ENCODE data around the gene FBLIM1. TPM values are rescaled to one million over a fixed set of nuclear protein-coding genes. Genes with fewer than 3 reads are reported as not detected.

FBLIM1 gene
- total RNA-seq, 1 donor from 2014 or later, result not detected

DNA sequence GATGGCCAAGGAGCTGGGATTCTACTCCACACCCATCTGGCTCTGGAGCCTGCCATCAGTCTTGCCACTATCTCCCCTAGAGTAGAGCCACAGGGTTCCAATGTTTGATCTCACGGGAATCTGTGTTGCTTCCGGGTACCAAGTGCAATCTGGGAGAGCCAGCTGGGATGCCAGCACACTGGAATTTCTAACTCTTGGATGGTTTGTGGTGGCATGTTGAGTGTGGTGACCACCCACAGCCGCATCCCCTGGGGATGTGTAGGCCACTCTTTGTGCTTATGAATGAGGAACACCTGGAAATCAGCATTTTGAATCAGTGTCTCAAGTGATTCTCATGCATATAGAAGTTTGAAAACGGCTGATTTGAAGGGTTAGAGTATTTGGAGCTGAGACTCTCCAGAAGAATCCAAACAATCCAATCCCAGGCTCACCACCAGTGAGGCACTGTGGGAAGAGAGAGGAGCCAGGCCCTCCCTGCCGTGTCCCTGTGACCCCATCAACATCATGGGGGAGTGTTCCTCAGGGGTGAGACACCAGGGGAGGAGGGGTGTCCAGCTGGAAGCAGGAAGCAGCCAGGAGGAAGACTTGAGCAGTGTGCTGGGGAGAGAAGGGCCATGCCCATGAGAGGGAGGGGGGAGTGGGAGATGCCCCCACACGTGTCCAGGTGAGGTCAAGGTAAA is 13.4 kb downstream of the FBLIM1 start:
- intact Hi-C loops (cut with micrococcal nuclease), result no loop called here
- H3K27me3 Mint-ChIP-seq (ENCODE audit: low read depth), result peaks cover 3% of the 10 kb centered on the region
- no peaks in the 10 kb centered on the region for H3K4me1 Mint-ChIP-seq (ENCODE audit: low read depth)
- no peak for DNase-seq (ENCODE audit: low spot score)
- H3K27ac Mint-ChIP-seq, result no peak overlapping the region
- H3K9me3 Mint-ChIP-seq, result no peaks in the 10 kb centered on the region
- no peaks in the 10 kb centered on the region for H3K36me3 Mint-ChIP-seq (ENCODE audit: low read depth)
- H3K4me3 Mint-ChIP-seq (ENCODE audit: low read depth), result no peak overlapping the region

DNA sequence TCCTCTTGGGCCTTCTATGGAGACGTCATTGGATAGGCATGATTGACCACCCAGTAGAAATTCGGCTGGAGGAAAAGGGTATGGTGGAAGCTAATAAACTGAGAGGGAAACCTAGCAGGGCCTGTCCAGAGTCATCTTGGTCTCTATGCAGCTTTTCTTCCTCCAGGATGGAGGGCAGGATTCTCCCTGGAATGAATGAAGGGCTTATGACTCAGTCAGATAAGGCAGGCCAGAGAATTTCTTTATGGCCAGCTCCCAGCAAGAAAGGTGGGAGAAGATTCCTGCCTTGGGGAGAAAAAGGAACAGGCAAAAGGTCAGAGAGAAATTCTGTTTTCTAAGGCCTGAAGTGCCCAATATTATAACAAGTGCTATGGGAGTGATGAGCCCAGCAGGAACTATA is 17.1 kb downstream of the FBLIM1 start:
- Mint-ChIP-seq H3K27ac (no peak overlapping the region), H3K27me3 (ENCODE audit: low read depth) (peaks cover 4% of the 10 kb centered on the region), H3K4me1 (ENCODE audit: low read depth) (no peaks in the 10 kb centered on the region), H3K4me3 (ENCODE audit: low read depth) (no peak overlapping the region), H3K9me3 (no peaks in the 10 kb centered on the region), H3K36me3 (ENCODE audit: low read depth) (no peaks in the 10 kb centered on the region)
- intact Hi-C loops (cut with micrococcal nuclease), result no loop called here
- DNase-seq (ENCODE audit: low spot score), result no peak

DNA sequence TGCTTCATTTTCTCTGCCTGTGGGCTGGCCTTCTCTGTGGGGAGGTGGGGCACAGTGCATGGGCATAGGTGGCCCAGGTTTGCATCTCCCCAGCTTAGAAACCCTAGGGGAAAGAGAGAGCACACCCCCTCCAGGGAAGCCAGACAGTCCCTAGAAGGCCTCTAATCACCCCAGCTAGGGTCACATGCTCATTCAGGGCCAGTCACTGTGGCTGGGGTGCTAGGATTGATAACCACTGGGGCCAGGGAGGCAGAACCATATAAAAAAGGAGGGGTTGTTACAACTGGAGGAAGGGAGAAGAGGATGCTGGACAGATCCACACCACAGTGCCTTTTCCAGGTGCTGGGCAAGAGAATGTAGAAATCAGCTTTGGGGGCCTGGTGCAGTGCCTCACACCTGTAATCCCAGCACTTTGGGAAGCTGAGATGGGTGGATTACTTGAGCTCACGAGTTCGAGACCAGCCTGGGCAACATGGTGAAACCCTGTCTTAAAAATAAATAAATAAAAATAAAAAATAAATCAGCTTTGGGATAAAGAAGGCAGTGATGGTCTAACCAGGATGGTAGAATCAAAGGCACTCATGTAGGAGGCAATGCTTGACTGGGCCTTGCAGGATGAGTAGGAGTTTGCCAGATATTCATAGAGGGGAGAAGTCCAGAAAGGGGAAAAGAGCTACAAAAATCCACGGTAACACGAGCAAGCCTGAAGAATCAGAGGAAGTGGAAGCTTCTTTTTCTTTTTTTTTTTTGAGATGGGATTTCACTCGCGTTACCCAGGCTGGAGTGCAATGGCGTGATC is 19.5 kb downstream of the FBLIM1 start:
- Mint-ChIP-seq H3K4me3 (ENCODE audit: low read depth) (no peak overlapping the region), H3K27ac (no peak overlapping the region), H3K4me1 (ENCODE audit: low read depth) (no peaks in the 10 kb centered on the region)

DNA sequence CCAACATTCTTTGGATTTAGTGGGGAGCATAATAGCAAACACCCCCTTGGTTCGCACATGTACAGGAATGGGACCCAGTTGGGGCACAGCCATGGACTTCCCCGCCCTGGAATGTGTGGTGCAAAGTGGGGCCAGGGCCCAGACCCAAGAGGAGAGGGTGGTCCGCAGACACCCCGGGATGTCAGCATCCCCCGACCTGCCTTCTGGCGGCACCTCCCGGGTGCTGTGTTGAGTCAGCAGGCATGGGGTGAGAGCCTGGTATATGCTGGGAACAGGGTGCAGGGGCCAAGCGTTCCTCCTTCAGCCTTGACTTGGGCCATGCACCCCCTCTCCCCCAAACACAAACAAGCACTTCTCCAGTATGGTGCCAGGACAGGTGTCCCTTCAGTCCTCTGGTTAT is 27.1 kb downstream of the FBLIM1 start:
- H3K27me3 Mint-ChIP-seq (ENCODE audit: low read depth), result peaks cover 2% of the 10 kb centered on the region
- H3K9me3 Mint-ChIP-seq, result no peaks in the 10 kb centered on the region
- no peaks in the 10 kb centered on the region for H3K36me3 Mint-ChIP-seq (ENCODE audit: low read depth)

More for the DNA sequence above, 19.5 kb downstream of the FBLIM1 start:
- intact Hi-C loops (cut with micrococcal nuclease), result no loop called here
- no peaks in the 10 kb centered on the region for H3K36me3 Mint-ChIP-seq (ENCODE audit: low read depth)
- DNase-seq (ENCODE audit: low spot score), result no peak
- peaks cover 2% of the 10 kb centered on the region for H3K27me3 Mint-ChIP-seq (ENCODE audit: low read depth)
- no peaks in the 10 kb centered on the region for H3K9me3 Mint-ChIP-seq

GRCh38 chr1:15786581-15786980 is 28.0 kb downstream of the FBLIM1 start:
- intact Hi-C loops (cut with micrococcal nuclease), result no loop called here
- Mint-ChIP-seq H3K4me1 (ENCODE audit: low read depth) (no peaks in the 10 kb centered on the region), H3K9me3 (no peaks in the 10 kb centered on the region), H3K27me3 (ENCODE audit: low read depth) (peaks cover 4% of the 10 kb centered on the region), H3K4me3 (ENCODE audit: low read depth) (no peak overlapping the region), H3K27ac (no peak overlapping the region), H3K36me3 (ENCODE audit: low read depth) (no peaks in the 10 kb centered on the region)
- DNase-seq (ENCODE audit: low spot score), result no peak

More for the DNA sequence above, 27.1 kb downstream of the FBLIM1 start:
- Mint-ChIP-seq H3K4me3 (ENCODE audit: low read depth) (no peak overlapping the region), H3K27ac (no peak overlapping the region), H3K4me1 (ENCODE audit: low read depth) (no peaks in the 10 kb centered on the region)
- intact Hi-C loops (cut with micrococcal nuclease), result no loop called here
- no peak for DNase-seq (ENCODE audit: low spot score)

- Mint-ChIP-seq H3K36me3 (ENCODE audit: low read depth) (no peaks in the 10 kb centered on the region), H3K27ac (no peak overlapping the region), H3K27me3 (ENCODE audit: low read depth) (peaks cover 4% of the 10 kb centered on the region), H3K4me3 (ENCODE audit: low read depth) (no peak overlapping the region), H3K9me3 (no peaks in the 10 kb centered on the region), H3K4me1 (ENCODE audit: low read depth) (peaks cover 5% of the 10 kb centered on the region)
- intact Hi-C loops (cut with micrococcal nuclease), result no loop called here
- DNase-seq (ENCODE audit: low spot score), result no peak
Observed at GRCh38 chr1:15788624-15789301, 30.2 kb downstream of the FBLIM1 start.

DNA sequence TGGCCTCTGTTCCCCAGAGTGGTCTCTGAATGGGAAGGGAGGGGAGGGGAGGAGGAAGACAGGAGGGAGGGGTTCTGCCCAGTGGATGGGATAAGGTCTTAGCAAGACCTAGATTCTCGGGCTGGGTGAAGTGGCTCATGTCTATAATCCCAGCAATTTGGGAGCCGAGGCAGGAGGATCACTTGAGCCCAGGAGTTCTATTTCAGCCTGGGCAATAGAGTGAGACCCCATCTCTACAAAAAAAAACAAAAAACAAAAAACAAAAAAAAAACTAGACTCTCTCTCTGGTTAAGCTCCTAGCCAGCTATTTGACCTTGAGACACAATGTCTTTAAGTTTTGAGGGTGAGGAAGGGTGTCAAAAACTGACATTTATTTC is 37.5 kb downstream of the FBLIM1 start:
- Mint-ChIP-seq H3K4me1 (ENCODE audit: low read depth) (peaks cover 14% of the 10 kb centered on the region), H3K27ac (no peak overlapping the region), H3K27me3 (ENCODE audit: low read depth) (no peaks in the 10 kb centered on the region), H3K9me3 (no peaks in the 10 kb centered on the region), H3K36me3 (ENCODE audit: low read depth) (no peaks in the 10 kb centered on the region), H3K4me3 (ENCODE audit: low read depth) (no peak overlapping the region)
- intact Hi-C loops (cut with micrococcal nuclease), result no loop called here
- DNase-seq (ENCODE audit: low spot score), result no peak

DNA sequence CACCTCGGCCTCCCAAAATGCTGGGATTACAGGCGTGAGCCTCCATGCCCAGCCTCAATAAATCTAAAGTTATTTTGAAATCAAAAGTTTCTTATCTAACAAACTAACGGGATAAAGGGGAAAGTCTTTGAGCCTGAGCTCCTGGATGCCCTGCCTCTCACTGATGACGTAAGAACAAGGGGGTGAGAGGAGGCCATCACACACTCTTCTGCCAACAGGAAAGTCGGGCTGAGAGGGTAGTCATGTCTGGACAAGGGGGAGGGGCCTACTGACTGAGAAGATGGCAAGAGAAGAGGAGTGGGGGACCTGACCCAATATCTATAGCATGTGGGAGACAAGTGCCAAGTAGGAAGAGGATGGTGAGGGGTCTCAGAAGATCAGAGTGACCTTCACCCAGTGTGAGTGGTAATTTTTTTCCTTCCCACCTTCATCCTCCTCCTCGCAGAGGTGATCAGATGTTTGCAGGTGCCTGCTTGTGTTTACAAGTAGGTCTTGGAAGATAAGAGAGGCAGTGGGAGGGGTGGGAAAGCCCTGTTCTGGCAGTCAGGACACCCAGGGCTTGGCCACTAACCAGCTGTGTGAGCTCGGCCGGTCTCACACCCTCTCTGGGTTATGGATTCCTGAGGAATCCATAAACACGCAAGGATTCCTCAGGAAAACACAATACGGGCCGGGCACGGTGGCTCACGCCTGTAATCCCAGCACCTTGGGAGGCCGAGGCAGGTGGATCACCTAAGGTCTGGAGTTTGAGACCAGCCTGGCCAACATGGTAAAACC is 39.2 kb downstream of the FBLIM1 start:
- Mint-ChIP-seq H3K36me3 (ENCODE audit: low read depth) (no peaks in the 10 kb centered on the region), H3K27ac (no peak overlapping the region), H3K4me3 (ENCODE audit: low read depth) (no peak overlapping the region), H3K9me3 (no peaks in the 10 kb centered on the region), H3K27me3 (ENCODE audit: low read depth) (peaks cover 3% of the 10 kb centered on the region), H3K4me1 (ENCODE audit: low read depth) (peaks cover 12% of the 10 kb centered on the region)
- intact Hi-C loops (cut with micrococcal nuclease), result no loop called here
- no peak for DNase-seq (ENCODE audit: low spot score)

DNA sequence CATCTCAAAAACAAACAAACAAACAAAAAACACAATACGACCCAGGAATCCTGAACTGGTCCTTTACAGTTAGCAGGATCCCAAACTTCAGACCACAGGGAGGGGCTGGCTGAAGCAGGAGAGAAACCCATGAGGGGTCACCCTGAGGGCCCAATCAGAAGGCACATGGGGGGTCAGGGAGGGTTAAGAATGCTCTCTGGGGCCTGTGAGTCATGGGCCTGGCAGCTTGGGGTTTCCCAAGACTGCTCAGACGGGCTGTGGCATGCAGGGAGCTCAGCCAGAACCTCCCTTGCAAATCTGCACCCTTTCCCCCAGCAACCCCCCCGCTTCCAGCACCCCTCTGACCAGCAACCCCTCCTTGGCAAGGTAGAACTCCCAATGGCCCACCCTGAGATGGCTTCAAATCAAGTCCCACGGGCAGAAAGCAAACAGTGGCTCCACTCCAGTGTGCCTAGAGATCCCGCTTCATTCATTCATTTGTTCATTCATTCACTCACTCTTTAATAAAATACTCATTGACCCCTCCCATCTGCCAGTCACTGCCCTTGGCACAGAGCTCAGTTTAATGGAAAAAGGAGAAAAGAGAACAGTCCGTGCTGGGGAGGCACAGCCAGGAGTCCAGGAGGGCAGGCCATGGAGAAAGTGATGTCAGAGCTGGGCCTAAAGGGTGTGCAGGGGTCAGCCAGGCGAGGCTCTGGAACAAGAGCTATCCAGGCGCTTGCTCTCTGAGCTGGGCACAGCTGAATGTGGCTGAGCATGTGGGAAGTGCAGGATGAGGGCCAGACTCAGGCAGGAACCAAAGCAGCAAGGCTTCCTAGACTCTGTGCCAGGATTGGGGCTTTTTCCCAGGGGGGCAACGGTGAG is 40.6 kb downstream of the FBLIM1 start:
- intact Hi-C loops (cut with micrococcal nuclease), result no loop called here
- H3K27me3 Mint-ChIP-seq (ENCODE audit: low read depth), result peaks cover 5% of the 10 kb centered on the region
- H3K4me3 Mint-ChIP-seq (ENCODE audit: low read depth), result no peak overlapping the region
- no peaks in the 10 kb centered on the region for H3K9me3 Mint-ChIP-seq
- no peak overlapping the region for H3K27ac Mint-ChIP-seq
- no peak for DNase-seq (ENCODE audit: low spot score)
- H3K36me3 Mint-ChIP-seq (ENCODE audit: low read depth), result no peaks in the 10 kb centered on the region
- peaks cover 9% of the 10 kb centered on the region for H3K4me1 Mint-ChIP-seq (ENCODE audit: low read depth)

- H3K27me3 Mint-ChIP-seq (ENCODE audit: low read depth), result peaks cover 5% of the 10 kb centered on the region
- intact Hi-C loops (cut with micrococcal nuclease), result no loop called here
- H3K4me1 Mint-ChIP-seq (ENCODE audit: low read depth), result peaks cover 7% of the 10 kb centered on the region
- H3K9me3 Mint-ChIP-seq, result no peaks in the 10 kb centered on the region
- no peak overlapping the region for H3K4me3 Mint-ChIP-seq (ENCODE audit: low read depth)
- H3K27ac Mint-ChIP-seq, result no peak overlapping the region
- DNase-seq (ENCODE audit: low spot score), result no peak
- H3K36me3 Mint-ChIP-seq (ENCODE audit: low read depth), result no peaks in the 10 kb centered on the region
Observed at GRCh38 chr1:15799928-15800835, 41.6 kb downstream of the FBLIM1 start.

GRCh38 chr1:15802234-15802965 is 43.8 kb downstream of the FBLIM1 start:
- Mint-ChIP-seq H3K27ac (no peak overlapping the region), H3K4me3 (ENCODE audit: low read depth) (no peak overlapping the region)
- intact Hi-C loops (cut with micrococcal nuclease), result no loop called here

More at GRCh38 chr1:15802234-15802965, 43.8 kb downstream of the FBLIM1 start:
- Mint-ChIP-seq H3K27me3 (ENCODE audit: low read depth) (peaks cover 5% of the 10 kb centered on the region), H3K9me3 (no peaks in the 10 kb centered on the region), H3K4me1 (ENCODE audit: low read depth) (peaks cover 4% of the 10 kb centered on the region), H3K36me3 (ENCODE audit: low read depth) (no peaks in the 10 kb centered on the region)
- DNase-seq (ENCODE audit: low spot score), result no peak

All from activated T-helper 2 cell treated with anti-CD3 and anti-CD28 coated beads, Interferon-gamma antibody, Interleukin-2, Interleukin-4, amounts not matched to agents 10 μg/mL and 5 μg/mL and 100 μg/mL, durations not matched to agents 14 hours and 24 hours and 36 hours (primary cell).